Measurements from ENCODE around the gene KCNJ1.

KCNJ1 gene

DNA sequence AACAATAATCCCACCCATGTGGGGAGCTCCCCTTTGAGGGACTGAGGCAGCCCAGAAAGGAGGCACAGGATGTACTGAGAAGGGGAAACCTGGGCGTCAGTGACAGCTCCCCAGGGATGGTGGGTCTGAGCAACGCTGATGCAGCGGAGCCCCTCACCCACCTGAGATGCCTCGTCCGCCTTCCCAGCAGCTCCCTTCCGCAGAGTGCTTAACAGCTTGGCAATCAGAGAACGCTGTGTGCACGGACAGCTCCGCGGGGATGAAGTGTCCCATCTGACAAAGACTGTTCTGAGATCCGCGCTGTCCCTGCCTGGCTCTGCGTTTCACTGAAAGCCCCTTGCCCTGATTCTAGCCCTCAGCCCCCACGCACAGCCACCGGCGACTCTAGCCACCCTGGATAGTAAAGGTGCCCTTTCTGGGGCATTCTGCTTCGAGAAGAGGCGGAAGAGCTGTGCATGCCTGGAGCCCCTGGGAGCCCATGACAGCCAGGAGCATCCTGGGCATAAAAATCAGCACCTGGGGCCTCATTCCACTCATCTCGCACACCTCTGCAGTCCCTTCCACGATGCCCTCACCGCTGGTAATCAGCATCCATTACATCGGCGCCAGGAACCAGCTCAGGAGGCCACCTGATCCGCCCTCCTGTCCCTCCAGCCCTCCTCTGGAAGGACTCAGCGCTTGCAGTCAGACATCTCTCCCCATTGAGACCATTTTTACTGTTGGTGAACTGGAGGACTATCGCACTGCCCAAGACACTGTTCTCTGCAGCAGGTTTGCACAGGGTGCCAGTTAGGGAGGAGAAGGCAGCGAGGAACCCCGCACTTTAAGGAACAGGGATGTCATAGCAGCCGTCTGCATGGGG lies 34.8 kb upstream of the KCNJ1 start:
- DNase-seq, result no peak

- no peak for DNase-seq
These were observed 33.4 kb upstream of the KCNJ1 start for GRCh38 chr11:128900468-128900867.

GRCh38 chr11:128898580-128899344 lies 31.7 kb upstream of the KCNJ1 start:
- DNase-seq, result no peak

DNA sequence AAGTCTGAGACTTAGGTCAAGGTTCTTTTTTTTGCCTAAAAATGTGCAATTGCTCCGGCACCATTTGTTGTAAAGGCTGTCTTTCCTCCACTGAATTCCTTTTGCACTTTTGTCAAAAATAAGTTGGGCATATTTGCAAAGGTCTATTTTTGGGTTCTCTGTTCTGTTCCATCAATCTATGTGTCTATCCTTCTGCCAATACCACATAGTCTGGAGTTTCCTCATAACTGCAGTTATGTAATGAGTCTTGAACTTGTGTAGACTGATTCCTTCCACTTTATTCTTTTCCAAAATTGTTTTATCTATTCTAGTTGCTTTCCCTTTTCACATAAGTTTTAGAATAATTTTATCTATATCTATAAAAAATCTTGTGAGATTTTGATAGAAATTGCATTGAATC lies 30.7 kb upstream of the KCNJ1 start:
- DNase-seq, result no peak

GRCh38 chr11:128896356-128896755 lies 29.3 kb upstream of the KCNJ1 start:
- no peak for DNase-seq

GRCh38 chr11:128895526-128895925 lies 28.4 kb upstream of the KCNJ1 start:
- no peak for DNase-seq

DNA sequence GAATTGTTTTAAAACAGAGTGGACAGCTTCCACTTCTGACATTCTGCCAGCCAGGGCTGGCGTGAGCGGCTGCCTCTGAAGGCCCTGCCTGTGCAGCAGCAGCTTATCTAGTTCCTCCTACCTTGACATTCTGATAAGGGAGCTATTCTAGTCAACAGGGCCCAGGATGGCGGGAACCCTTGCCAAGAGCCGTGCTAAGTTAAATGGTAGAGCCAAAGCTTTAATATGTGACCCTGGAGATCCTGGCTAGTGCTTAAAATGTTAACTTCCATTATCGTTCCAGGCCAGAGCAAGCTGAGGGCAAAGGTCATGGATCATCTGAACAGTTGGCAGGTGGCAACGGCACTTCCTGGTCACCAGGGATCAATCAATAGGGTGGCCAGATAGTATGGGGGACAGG lies 27.6 kb upstream of the KCNJ1 start:
- DNase-seq, result no peak

GRCh38 chr11:128894286-128894681 lies 27.2 kb upstream of the KCNJ1 start:
- DNase-seq, result no peak

DNA sequence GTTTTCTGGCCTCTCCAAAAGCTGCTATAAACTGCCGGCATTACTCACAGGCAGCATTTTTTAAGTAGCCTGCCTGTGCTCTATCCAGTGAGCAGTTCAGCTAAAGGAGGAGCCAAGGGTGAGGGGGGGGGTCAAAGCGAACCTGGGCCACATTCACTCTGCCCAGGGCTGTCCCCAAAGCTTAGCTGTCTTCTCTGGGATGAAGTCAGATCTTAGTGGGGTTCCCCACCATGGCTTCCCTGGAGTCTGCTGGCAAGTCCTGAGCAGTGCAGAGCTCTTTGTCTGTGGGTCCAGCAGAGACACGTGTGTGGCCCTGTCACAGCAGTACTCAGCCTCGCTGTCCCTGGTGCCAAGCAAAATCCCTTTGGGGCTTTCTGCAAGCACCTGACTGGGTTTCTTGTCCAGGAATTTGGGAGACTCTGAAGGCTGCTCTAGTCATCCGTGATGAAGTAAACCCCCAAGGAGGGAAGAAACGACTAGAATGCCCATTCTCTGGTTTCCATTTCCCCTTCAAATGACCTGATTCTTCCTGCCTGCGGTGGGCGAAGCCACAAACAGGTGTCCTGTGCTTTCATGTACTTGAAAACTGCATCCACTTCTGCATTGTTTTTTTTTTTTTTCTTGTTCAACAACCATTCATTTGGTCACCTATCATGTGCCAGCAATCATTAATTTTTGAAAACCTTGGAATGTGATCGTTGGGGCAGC lies 26.6 kb upstream of the KCNJ1 start:
- DNase-seq, result no peak

- no peak for DNase-seq
These were observed 25.9 kb upstream of the KCNJ1 start for GRCh38 chr11:128892866-128893565.

GRCh38 chr11:128891913-128892398 lies 24.9 kb upstream of the KCNJ1 start:
- DNase-seq, result no peak

DNA sequence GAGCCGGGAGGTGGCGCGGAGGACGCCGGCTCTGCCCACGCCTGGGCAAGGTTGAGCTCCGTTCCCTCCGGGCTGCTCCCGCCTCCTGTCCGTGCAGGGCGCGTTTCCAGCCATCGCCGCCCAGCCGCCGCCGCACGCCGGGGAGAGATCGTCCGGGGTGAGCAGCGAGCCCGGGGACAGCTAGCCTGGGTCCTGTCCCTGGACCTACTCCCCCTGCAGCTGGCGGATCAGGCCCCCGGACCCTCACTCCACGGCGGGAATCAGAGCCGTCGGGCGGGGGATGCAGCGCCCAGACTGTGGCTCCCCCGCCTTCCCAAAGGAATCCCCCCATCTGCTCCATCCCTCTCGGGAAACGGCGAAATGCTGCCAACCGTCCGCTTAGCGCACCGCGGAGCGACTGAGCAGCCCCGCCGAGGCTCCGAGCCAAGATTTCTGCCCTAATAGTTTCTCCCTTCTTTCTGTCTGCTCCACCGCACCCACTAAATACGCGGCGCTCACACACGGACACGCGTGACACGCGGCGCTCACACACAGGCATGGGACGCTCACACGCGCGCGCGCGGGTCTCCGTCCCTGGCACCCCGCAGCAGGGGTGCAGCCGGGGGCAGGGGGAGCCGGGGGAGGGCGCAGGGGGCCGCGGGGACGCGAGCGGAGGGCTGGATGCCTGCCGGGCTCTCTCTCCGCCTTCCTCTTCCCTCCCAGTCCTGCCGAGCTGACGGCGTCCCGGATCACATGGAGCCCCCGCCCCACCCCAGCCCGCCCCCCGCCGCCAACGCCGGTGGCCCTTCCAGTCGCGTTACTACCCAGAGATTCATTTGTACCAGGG lies 23.7 kb upstream of the KCNJ1 start, which contains the start of gene KCNJ5:
KCNJ5 (plus strand) TSS at position 814 of the 826 bp plus-strand sequence. CDS start 19,918 bp downstream, outside the sequence.
- DNase-seq, result no peak

GRCh38 chr11:128890216-128890542 lies 23.1 kb upstream of the KCNJ1 start:
- DNase-seq, result no peak

DNA sequence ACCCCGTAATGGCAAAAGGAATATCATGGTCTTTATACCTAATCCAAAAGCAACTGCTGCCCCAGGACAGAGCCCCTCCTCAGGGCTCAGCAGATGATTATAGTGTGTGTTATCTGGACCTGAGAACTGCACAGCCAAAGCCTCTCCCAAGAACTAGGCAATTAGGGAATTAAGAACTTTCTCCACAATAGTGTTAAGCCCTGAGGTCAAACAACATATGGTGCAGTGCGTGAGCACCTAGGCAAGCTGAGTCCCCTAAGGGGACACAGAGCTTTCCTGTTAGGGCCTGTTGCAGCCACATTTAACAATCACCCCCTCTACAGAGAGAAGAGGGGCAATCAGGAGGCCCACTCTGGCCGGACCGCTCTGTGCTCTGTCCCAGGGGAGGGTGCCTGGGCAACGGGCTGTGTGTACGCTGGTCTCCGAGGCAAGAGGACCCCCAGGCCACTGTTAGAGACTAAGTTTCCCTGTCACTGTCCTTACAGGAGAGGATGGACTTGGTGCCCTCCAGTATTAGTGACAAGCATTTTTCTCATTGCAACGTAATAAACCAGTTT lies 22.6 kb upstream of the KCNJ1 start:
- no peak for DNase-seq

- no peak for DNase-seq
These were observed 21.2 kb upstream of the KCNJ1 start for GRCh38 chr11:128888034-128888985.

GRCh38 chr11:128886406-128887124 lies 19.5 kb upstream of the KCNJ1 start:
- no peak for DNase-seq

GRCh38 chr11:128884703-128885338 lies 17.7 kb upstream of the KCNJ1 start:
- peak; percentile 62 for DNase-seq

DNA sequence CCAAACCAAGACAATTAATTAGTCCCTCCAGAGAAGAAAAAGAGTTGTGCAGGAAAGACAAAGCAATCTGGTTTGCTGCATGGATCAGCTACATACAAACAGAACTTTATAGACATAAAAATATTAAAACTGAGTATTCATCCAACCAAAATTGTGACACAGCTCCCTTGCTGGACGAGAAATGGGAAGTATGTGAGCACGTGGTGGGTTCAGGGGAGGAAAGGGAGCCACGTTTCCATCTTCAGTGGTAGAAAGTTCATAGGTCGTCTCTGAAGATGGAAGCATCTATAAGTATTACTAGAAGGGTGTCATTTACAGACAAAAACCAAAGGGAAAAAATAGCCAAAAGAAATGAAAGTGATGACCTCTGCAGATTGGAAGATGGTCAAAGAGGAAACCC lies 17.0 kb upstream of the KCNJ1 start:
- DNase-seq, result no peak

GRCh38 chr11:128882451-128882850 lies 15.4 kb upstream of the KCNJ1 start:
- DNase-seq, result no peak
